IPS-18a (cell line): ENCODE results near the gene TRAK1.

Source experiments
- H3K27ac ChIP-seq: one replicate; pipeline ENCODE4 v1.5.1; 2013; ENCODE audit warnings: low read length
- H3K27me3 ChIP-seq: one replicate; pipeline ENCODE4 v1.6.1; 2013; ENCODE audit warnings: mild to moderate bottlenecking, low read length; ENCODE audit not compliant: control insufficient read depth, insufficient read depth
- H3K36me3 ChIP-seq: one replicate; pipeline ENCODE4 v1.6.1; 2013; ENCODE audit warnings: low read depth, low read length; ENCODE audit not compliant: control insufficient read depth
- H3K4me1 ChIP-seq: one replicate; pipeline ENCODE4 v1.6.1; 2013; ENCODE audit warnings: low read depth, low read length; ENCODE audit not compliant: control insufficient read depth
- H3K4me3 ChIP-seq: one replicate; pipeline ENCODE4 v1.5.1; 2013; ENCODE audit warnings: low read length
- H3K9ac ChIP-seq: one replicate; pipeline ENCODE4 v1.6.1; 2013; ENCODE audit warnings: mild to moderate bottlenecking, low read length, moderate library complexity
- H3K9me3 ChIP-seq: one replicate; pipeline ENCODE4 v1.6.1; 2013; ENCODE audit warnings: low read depth, low read length; ENCODE audit not compliant: control insufficient read depth

TRAK1 gene

GRCh38 chr3:42257007-42257406, 165.8 kb downstream of the TRAK1 start:
- no peaks in the 10 kb centered on the region for H3K9me3 ChIP-seq
- H3K4me3 ChIP-seq = no peak overlapping the region
- H3K27ac ChIP-seq = no peak overlapping the region
- H3K4me1 ChIP-seq = no peaks in the 10 kb centered on the region
- no peak overlapping the region for H3K9ac ChIP-seq
- no peaks in the 10 kb centered on the region for H3K36me3 ChIP-seq
- H3K27me3 ChIP-seq = peaks cover 6% of the 10 kb centered on the region

- H3K27me3 ChIP-seq = peaks cover 42% of the 10 kb centered on the region
- H3K27ac ChIP-seq = no peak overlapping the region
- H3K4me3 ChIP-seq = no peak overlapping the region
- no peak overlapping the region for H3K9ac ChIP-seq
- H3K4me1 ChIP-seq = peaks cover 5% of the 10 kb centered on the region
- H3K36me3 ChIP-seq = no peaks in the 10 kb centered on the region
- H3K9me3 ChIP-seq = no peaks in the 10 kb centered on the region
Measured at GRCh38 chr3:42262525-42262924, 171.4 kb downstream of the TRAK1 start.

- H3K36me3 ChIP-seq = no peaks in the 10 kb centered on the region
- H3K27me3 ChIP-seq = peaks cover 42% of the 10 kb centered on the region
- peaks cover 5% of the 10 kb centered on the region for H3K4me1 ChIP-seq
- H3K4me3 ChIP-seq = peak overlapping the region; percentile 50
- no peak overlapping the region for H3K9ac ChIP-seq
- no peak overlapping the region for H3K27ac ChIP-seq
- H3K9me3 ChIP-seq = no peaks in the 10 kb centered on the region
Measured at GRCh38 chr3:42263354-42264346, 172.5 kb downstream of the TRAK1 start.

- no peak overlapping the region for H3K9ac ChIP-seq
- no peak overlapping the region for H3K27ac ChIP-seq
- no peaks in the 10 kb centered on the region for H3K9me3 ChIP-seq
- peaks cover 5% of the 10 kb centered on the region for H3K4me1 ChIP-seq
- H3K4me3 ChIP-seq = no peak overlapping the region
- H3K27me3 ChIP-seq = peaks cover 42% of the 10 kb centered on the region
- H3K36me3 ChIP-seq = no peaks in the 10 kb centered on the region
Measured at GRCh38 chr3:42264399-42265058, 173.4 kb downstream of the TRAK1 start.

- Histone ChIP-seq H3K4me1 (peaks cover 5% of the 10 kb centered on the region), H3K9me3 (no peaks in the 10 kb centered on the region), H3K9ac (no peak overlapping the region), H3K27ac (no peak overlapping the region), H3K27me3 (peaks cover 42% of the 10 kb centered on the region), H3K4me3 (no peak overlapping the region), H3K36me3 (no peaks in the 10 kb centered on the region)
Measured at GRCh38 chr3:42265059-42265991, 174.2 kb downstream of the TRAK1 start.

- Histone ChIP-seq H3K4me3 (no peak within 1 kb of the TSS), H3K4me1 (peaks cover 5% of the 10 kb centered on the region), H3K27me3 (peaks cover 42% of the 10 kb centered on the region), H3K36me3 (no peaks in the 10 kb centered on the region), H3K9me3 (no peaks in the 10 kb centered on the region), H3K27ac (no peak within 1 kb of the TSS), H3K9ac (no peak within 1 kb of the TSS)
Measured at GRCh38 chr3:42266085-42266484, 174.9 kb downstream of the TRAK1 start, which contains the start of gene CCK. Gene CCK, minus strand, starts transcription at chr3:42266185. Its CDS starts 2,555 bp downstream, at chr3:42263630.

GRCh38 chr3:42267878-42268277, 176.7 kb downstream of the TRAK1 start:
- no peak overlapping the region for H3K9ac ChIP-seq
- H3K4me3 ChIP-seq = no peak overlapping the region
- no peaks in the 10 kb centered on the region for H3K36me3 ChIP-seq
- H3K9me3 ChIP-seq = no peaks in the 10 kb centered on the region
- H3K27ac ChIP-seq = no peak overlapping the region
- peaks cover 28% of the 10 kb centered on the region for H3K27me3 ChIP-seq
- H3K4me1 ChIP-seq = peaks cover 3% of the 10 kb centered on the region

GRCh38 chr3:42269647-42270046, 178.5 kb downstream of the TRAK1 start:
- Histone ChIP-seq H3K27me3 (peaks cover 10% of the 10 kb centered on the region), H3K9me3 (no peaks in the 10 kb centered on the region), H3K36me3 (no peaks in the 10 kb centered on the region), H3K27ac (no peak overlapping the region), H3K9ac (no peak overlapping the region), H3K4me3 (no peak overlapping the region), H3K4me1 (no peaks in the 10 kb centered on the region)

GRCh38 chr3:42270561-42270960, 179.4 kb downstream of the TRAK1 start:
- Histone ChIP-seq H3K36me3 (no peaks in the 10 kb centered on the region), H3K9ac (no peak overlapping the region), H3K9me3 (no peaks in the 10 kb centered on the region), H3K27ac (no peak overlapping the region), H3K4me3 (no peak overlapping the region), H3K4me1 (no peaks in the 10 kb centered on the region), H3K27me3 (peaks cover under 1% of the 10 kb centered on the region)

- H3K9ac ChIP-seq = no peak overlapping the region
- H3K27me3 ChIP-seq = no peaks in the 10 kb centered on the region
- H3K4me1 ChIP-seq = no peaks in the 10 kb centered on the region
Measured at GRCh38 chr3:42271786-42272185, 180.6 kb downstream of the TRAK1 start.

GRCh38 chr3:42273361-42273760, 182.2 kb downstream of the TRAK1 start:
- Histone ChIP-seq H3K9ac (no peak overlapping the region), H3K9me3 (no peaks in the 10 kb centered on the region), H3K27ac (no peak overlapping the region), H3K36me3 (no peaks in the 10 kb centered on the region), H3K27me3 (no peaks in the 10 kb centered on the region), H3K4me3 (no peak overlapping the region), H3K4me1 (no peaks in the 10 kb centered on the region)

More at GRCh38 chr3:42271786-42272185, 180.6 kb downstream of the TRAK1 start:
- H3K4me3 ChIP-seq = no peak overlapping the region
- no peaks in the 10 kb centered on the region for H3K9me3 ChIP-seq
- H3K27ac ChIP-seq = no peak overlapping the region
- no peaks in the 10 kb centered on the region for H3K36me3 ChIP-seq
